K562 (cell line): Measurements from ENCODE around the gene LIF. TPM values are rescaled to one million over a fixed set of nuclear protein-coding genes. Genes with fewer than 3 reads are reported as not detected.

Source experiments
- BHLHE40 ChIP-seq: IDR thresholded peaks from 2 replicates; pipeline ENCODE4 v1.6.1; 2011; ENCODE audit warnings: low read length, improper control_type of control experiment
- BMI1 ChIP-seq: fragments of 150-350 bp; IDR thresholded peaks from 2 replicates; pipeline ENCODE4 v1.6.1; 2014; ENCODE audit warnings: low read length
- CBX8 ChIP-seq: fragments of 200-600 bp; sonication (generic); IDR thresholded peaks from 2 replicates; pipeline ENCODE4 v1.6.1; 2012; ENCODE audit warnings: borderline replicate concordance, mixed run types, low read depth, mild to moderate bottlenecking, moderate library complexity, mixed read lengths, low read length, control low read depth, inconsistent platforms; ENCODE audit not compliant: poor library complexity, severe bottlenecking; ENCODE audit errors: extremely low read depth
- CHCHD3 ChIP-seq: fragments of 250-450 bp; sonication (Bioruptor Pico); IDR thresholded peaks from 2 replicates; pipeline ENCODE4 v2.1.2; 2022; ENCODE audit warnings: mild to moderate bottlenecking
- EHMT2 ChIP-seq: fragments of 450-650 bp; IDR thresholded peaks from 2 replicates; pipeline ENCODE4 v1.6.1; 2018; ENCODE audit warnings: antibody characterized with exemption
- ETV1 ChIP-seq: fragments of 450-650 bp; conservative IDR thresholded peaks from 2 replicates; pipeline ENCODE4 v1.6.1; 2016; ENCODE audit warnings: missing genetic modification characterization, control low read depth, low read depth, missing compliant biosample characterization
- FOXM1 ChIP-seq, 2 experiments: fragments of 450-650 bp in 1 of 2; sonication (generic) in 1 of 2; formaldehyde crosslinking in 1 of 2; IDR thresholded peaks; 2 replicates each; pipeline versions ENCODE4 v1.6.1 to v1.9.0; 2017 to 2022; ENCODE audit warnings: low read depth in 2 of 2, mild to moderate bottlenecking in 2 of 2, missing genetic modification reagents in 1 of 2, moderate library complexity in 1 of 2
- HIVEP1 ChIP-seq: fragments of 250-450 bp; sonication (Bioruptor Pico); IDR thresholded peaks from 2 replicates; pipeline ENCODE4 v1.4.0; 2020; ENCODE audit warnings: mild to moderate bottlenecking
- MBD2 ChIP-seq: sonication (generic); IDR thresholded peaks from 2 replicates; pipeline ENCODE4 v1.6.1; 2016; ENCODE audit warnings: low read depth, borderline replicate concordance
- MED1 ChIP-seq: sonication (generic); formaldehyde crosslinking; IDR thresholded peaks from 2 replicates; pipeline ENCODE4 v1.8.1; 2023; ENCODE audit warnings: missing genetic modification reagents, borderline replicate concordance
- RHOXF2B ChIP-seq: fragments of 250-450 bp; sonication (Bioruptor Pico); conservative IDR thresholded peaks from 2 replicates; pipeline ENCODE4 v1.5.1; 2021
- SIX5 ChIP-seq, 2 experiments: IDR thresholded peaks; 2 replicates each; pipeline ENCODE4 v1.6.1; 2011; ENCODE audit warnings: low read length in 2 of 2, borderline replicate concordance in 1 of 2, low read depth in 1 of 2, mild to moderate bottlenecking in 1 of 2, moderate library complexity in 1 of 2; ENCODE audit not compliant: insufficient read depth in 1 of 2
- SMAD3 ChIP-seq: fragments of 450-650 bp; formaldehyde crosslinking; conservative IDR thresholded peaks from 2 replicates; pipeline ENCODE4 v1.4.0; 2020; ENCODE audit warnings: mild to moderate bottlenecking
- ZNF217 ChIP-seq: sonication (generic); formaldehyde crosslinking; IDR thresholded peaks from 2 replicates; pipeline ENCODE4 v1.8.0; 2022; ENCODE audit warnings: mild to moderate bottlenecking, missing genetic modification reagents
- ZNF655 ChIP-seq: fragments of 250-450 bp; sonication (Bioruptor Pico); IDR thresholded peaks from 2 replicates; pipeline ENCODE4 v1.5.0; 2021
- ZNF695 ChIP-seq: fragments of 450-650 bp; formaldehyde crosslinking; IDR thresholded peaks from 2 replicates; pipeline ENCODE4 v1.4.0; 2020; ENCODE audit warnings: mild to moderate bottlenecking, moderate library complexity
- polyA plus RNA-seq, 8 experiments: library from polyadenylated mRNA; depleted of rRNA in 4 of 8; stranded (reverse) in 5 of 8; unstranded in 3 of 8; fragments of >200 nt; fragmentation: Nextera tagmentation in 2 of 8; fragmentation: Illumina TruSeq in 1 of 8; extraction: Ambion mirVana in 2 of 8; extraction: Trizol in 1 of 8; gene quantifications; 2 replicates each; pipeline versions ENCODE4 v1.2.1 to v1.2.3, GENCODE V29; 2011 to 2014; ENCODE audit warnings: inconsistent platforms in 1 of 8, missing spikeins in 1 of 8
- total RNA-seq, 7 experiments: library from RNA; depleted of rRNA in 6 of 7; stranded (reverse); fragments of >200 nt in 6 of 7; fragmentation: Illumina TruSeq in 2 of 7; extraction: Trizol in 2 of 7; gene quantifications; 2 replicates each; pipeline versions ENCODE4 v1.2.1 to v1.2.3, GENCODE V29; 2011 to 2021; ENCODE audit warnings: low replicate concordance in 1 of 7
- TF ChIP-seq, protein P1 (sequence below): fragments of 450-650 bp; IDR thresholded peaks from 2 replicates; pipeline ENCODE4 v1.6.1; 2016; ENCODE audit warnings: low read depth

The LIF gene
- total and polyA plus RNA-seq, 9 of the 15 experiments (the other 6 are each of a cell fraction or from before 2014, with no cell fraction given): 0.05 to 0.39 (median 0.18) TPM; not detected in 3

DNA sequence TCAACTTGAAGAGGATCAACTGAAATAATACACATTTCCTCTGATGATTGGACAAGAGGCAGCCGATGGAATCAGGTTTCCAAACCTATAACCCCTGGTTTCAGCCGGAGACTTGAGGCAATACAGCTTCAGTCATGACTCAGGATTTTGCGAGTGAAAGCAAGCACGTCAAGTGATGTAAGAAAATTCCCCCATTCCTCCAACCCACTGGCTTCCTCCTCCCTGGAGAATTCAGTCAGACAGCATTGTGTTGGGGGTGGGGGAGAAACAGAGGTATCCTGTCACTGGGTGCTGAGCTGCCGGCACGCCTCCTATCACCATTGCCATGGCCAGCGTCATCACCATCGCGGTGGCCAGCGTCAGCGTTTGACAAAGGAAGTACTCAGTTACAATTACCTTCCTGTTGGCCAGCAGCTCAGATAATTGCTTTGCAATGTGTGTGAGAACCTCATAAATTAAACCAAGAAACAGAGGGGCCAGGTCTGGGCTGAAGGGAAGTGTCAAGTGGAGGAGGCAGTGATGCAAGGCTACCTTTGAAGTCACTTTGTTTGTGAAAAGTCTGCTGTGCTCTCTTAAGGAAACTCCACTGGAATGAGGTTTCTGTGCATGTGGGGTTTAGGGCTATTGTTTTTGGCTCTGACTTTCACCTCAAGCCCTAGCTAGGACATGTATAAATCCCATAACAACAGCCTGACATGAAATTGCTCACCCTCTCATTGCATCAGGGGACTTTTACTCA, 50.2 kb downstream of the LIF start (continued):
- no peak for TF ChIP-seq SMAD3 (CRISPR knock-in tag)
- no peak for TF ChIP-seq SIX5 (IDR thresholded peaks at IDR 0.05; ENCODE audit: borderline replicate concordance in 1 of 2, insufficient read depth in 1 of 2, low read depth in 1 of 2, low read length in 2 of 2)
- no peak for TF ChIP-seq CHCHD3 (CRISPR knock-in tag)
- TF ChIP-seq ZNF217 (CRISPR knock-in tag): no peak
- TF ChIP-seq BMI1: no peak
- no peak for TF ChIP-seq ZNF655 (CRISPR knock-in tag)
- TF ChIP-seq, protein P1, sequence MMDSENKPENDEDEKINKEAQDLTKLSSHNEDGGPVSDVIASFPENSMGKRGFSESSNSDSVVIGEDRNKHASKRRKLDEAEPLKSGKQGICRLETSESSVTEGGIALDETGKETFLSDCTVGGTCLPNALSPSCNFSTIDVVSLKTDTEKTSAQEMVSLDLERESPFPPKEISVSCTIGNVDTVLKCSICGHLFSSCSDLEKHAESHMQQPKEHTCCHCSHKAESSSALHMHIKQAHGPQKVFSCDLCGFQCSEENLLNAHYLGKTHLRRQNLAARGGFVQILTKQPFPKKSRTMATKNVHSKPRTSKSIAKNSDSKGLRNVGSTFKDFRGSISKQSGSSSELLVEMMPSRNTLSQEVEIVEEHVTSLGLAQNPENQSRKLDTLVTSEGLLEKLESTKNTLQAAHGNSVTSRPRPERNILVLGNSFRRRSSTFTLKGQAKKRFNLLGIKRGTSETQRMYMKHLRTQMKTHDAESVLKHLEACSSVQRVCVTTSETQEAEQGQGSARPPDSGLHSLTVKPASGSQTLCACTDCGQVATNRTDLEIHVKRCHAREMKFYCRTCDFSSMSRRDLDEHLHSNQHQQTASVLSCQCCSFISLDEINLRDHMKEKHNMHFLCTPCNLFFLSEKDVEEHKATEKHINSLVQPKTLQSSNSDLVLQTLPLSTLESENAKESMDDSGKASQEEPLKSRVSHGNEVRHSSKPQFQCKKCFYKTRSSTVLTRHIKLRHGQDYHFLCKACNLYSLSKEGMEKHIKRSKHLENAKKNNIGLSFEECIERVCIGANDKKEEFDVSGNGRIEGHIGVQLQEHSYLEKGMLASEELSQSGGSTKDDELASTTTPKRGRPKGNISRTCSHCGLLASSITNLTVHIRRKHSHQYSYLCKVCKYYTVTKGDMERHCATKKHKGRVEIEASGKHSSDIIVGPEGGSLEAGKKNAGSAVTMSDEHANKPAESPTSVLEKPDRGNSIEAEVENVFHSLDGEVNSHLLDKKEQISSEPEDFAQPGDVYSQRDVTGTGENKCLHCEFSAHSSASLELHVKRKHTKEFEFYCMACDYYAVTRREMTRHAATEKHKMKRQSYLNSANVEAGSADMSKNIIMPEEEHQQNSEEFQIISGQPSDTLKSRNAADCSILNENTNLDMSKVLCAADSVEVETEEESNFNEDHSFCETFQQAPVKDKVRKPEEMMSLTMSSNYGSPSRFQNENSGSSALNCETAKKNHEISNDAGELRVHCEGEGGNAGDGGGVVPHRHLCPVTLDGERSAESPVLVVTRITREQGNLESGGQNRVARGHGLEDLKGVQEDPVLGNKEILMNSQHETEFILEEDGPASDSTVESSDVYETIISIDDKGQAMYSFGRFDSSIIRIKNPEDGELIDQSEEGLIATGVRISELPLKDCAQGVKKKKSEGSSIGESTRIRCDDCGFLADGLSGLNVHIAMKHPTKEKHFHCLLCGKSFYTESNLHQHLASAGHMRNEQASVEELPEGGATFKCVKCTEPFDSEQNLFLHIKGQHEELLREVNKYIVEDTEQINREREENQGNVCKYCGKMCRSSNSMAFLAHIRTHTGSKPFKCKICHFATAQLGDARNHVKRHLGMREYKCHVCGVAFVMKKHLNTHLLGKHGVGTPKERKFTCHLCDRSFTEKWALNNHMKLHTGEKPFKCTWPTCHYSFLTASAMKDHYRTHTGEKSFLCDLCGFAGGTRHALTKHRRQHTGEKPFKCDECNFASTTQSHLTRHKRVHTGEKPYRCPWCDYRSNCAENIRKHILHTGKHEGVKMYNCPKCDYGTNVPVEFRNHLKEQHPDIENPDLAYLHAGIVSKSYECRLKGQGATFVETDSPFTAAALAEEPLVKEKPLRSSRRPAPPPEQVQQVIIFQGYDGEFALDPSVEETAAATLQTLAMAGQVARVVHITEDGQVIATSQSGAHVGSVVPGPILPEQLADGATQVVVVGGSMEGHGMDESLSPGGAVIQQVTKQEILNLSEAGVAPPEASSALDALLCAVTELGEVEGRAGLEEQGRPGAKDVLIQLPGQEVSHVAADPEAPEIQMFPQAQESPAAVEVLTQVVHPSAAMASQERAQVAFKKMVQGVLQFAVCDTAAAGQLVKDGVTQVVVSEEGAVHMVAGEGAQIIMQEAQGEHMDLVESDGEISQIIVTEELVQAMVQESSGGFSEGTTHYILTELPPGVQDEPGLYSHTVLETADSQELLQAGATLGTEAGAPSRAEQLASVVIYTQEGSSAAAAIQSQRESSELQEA: no peak
- no peak for TF ChIP-seq CBX8
- TF ChIP-seq FOXM1 (IDR thresholded peaks at IDR 0.05; ENCODE audit: low read depth): no peak
- no peak for TF ChIP-seq FOXM1 (CRISPR knock-in tag; IDR thresholded peaks at IDR 0.05; ENCODE audit: low read depth)
- no peak for TF ChIP-seq RHOXF2B (CRISPR knock-in tag)
- peak; percentile 72 for TF ChIP-seq ETV1 (tag)
- no peak for TF ChIP-seq HIVEP1 (CRISPR knock-in tag)
- TF ChIP-seq EHMT2: no peak
- no peak for TF ChIP-seq MBD2
- TF ChIP-seq ZNF695 (CRISPR knock-in tag): no peak
- TF ChIP-seq MED1: no peak
- TF ChIP-seq BHLHE40: peak; percentile 58; the same call in 1 of the 2 replicates
